HG03060 (cell line): ENCODE data around the gene FXYD2.
"Not testable (repeated sequence)": the region's sequence is repeated elsewhere in the genome, so short reads cannot be mapped to it uniquely, and the experiment has no call there.

Source experiments
- ATAC-seq: cut with Tn5 transposase; IDR thresholded peaks from one replicate; pipeline ENCODE4 v1.9.1; 2021; ENCODE audit warnings: low read depth, moderate number of reproducible peaks; ENCODE audit not compliant: unreplicated experiment

Gene FXYD2

DNA sequence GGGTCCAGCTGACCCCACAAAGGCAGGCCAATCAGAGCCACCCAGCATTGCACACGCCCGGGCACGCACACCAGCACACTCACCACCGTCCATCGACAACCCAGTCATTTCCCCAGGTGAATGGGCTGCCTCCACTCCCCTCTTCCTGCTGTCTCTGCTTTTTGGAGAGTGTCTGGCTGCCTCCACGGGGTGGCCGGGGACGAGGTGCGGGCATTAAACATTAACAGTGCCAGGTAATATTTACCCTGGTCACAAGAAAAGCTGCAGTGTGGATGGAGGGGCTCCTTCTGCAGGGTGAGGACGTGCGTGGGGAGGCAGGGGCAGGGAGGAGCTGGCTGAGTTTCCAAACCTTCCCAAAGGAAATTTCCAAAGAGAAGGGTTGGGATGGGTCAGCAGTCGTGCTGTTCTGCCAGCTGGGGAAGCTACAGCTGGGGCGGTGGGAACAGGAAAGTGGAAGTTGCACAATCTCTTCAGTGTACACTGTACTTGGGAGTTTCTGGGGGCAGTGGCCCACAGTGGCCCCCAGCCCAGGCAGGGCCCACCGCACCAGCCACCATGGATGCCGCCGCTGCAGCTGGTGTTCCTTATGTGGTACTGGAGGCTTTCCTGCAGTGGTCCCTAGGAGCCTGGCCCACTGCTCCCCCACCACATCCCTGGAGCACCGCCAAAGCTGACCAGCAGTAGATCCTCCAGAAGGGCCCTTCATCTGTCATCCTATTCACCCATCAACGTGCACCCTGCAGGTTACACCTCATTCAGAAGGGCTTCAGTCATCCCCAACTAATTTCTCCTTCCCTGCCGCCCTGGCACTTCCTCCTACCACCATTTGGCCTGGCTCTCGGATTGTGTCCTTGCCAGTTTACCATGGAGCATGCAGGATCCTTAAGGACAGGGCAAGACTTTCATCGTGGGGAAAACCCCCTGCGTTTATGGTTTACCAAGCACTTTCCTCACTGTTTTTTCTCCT lies at the start of gene FXYD2:
TSS of gene FXYD2 (minus strand) at position 174 of the 967 bp plus-strand sequence. CDS start at position 108, 66 bp downstream.
- no peak for ATAC-seq

DNA sequence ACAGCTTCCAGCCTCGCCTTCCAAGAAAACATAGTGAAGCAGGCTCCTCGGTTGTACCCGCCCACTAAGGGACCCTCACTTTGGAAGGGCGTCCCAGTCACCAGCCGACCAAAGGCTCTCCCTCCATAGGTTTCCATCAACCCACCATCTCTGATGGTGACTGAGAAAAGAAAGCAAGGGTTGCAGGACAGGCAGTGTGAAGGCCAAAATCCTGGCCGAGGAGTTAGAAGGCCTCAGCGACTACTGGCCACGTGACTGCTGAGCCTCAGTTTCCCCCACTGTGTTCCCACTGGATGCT lies 49.2 kb upstream of the FXYD2 start:
- ATAC-seq = no peak

GRCh38 chr11:117872975-117873827 lies 48.7 kb upstream of the FXYD2 start:
- no peak for ATAC-seq

GRCh38 chr11:117872420-117872961 lies 47.9 kb upstream of the FXYD2 start:
- ATAC-seq = no peak

DNA sequence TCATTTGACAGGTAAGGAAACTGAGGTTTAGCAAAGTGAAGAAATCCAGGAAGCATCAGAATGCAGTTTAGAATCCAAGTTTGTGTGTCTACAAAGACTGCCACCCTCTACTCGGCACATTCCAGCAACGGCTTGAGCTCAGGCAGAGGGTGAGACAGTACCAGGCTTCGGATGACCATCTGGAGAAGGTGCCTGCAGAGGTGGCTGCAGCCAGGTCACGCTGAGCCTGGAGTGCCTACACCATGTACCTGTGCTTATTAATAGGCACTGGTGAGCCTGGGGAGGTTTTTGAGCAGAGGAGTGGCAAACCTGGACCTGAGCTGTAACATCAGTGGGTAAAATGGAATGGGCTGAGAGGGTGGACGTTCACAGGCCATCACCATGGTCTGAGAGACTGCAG lies 47.2 kb upstream of the FXYD2 start:
- no peak for ATAC-seq

- no peak for ATAC-seq
Observed at GRCh38 chr11:117871160-117871559, 46.6 kb upstream of the FXYD2 start.

DNA sequence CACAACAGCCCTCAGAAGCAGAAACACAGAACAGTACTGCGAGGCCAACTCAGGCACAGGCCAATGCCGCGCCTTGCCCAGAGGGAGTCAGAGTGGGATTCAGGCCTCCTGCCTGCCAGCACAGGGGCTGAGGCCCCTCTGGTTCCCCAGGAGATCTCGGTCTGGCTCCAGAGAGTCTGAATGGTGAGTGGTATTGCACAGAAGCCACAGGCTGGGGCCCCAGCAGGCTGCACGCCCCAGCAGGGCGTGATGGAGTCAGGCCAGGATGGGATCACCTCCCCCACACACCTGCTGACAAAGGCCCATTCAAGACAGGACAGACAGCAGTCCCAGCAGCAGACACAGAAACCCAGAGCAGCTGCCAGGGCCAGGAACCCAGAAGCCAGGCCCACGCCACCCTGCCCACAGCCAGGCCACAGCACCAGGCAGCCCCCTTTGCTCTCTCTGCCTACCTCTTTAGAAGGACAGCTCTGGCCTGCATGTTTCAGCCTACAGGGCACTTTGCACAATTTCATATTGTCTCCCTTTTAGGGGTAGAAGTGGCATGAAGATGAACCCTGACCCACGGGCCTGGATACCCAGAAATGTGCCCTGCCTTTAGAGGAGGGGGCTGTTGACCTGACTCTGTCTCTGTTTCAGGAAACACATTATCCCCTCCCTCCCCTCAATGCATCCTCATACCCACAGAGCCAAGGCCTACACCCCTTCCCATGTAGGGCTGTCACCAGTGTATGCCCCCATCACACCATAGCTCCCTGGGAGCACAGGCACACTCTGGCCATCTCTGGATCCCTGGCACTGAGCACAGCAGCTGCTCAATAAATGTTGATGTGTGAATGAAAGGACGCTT lies 45.8 kb upstream of the FXYD2 start:
- ATAC-seq = no peak

GRCh38 chr11:117869604-117870003 lies 45.1 kb upstream of the FXYD2 start:
- no peak for ATAC-seq

DNA sequence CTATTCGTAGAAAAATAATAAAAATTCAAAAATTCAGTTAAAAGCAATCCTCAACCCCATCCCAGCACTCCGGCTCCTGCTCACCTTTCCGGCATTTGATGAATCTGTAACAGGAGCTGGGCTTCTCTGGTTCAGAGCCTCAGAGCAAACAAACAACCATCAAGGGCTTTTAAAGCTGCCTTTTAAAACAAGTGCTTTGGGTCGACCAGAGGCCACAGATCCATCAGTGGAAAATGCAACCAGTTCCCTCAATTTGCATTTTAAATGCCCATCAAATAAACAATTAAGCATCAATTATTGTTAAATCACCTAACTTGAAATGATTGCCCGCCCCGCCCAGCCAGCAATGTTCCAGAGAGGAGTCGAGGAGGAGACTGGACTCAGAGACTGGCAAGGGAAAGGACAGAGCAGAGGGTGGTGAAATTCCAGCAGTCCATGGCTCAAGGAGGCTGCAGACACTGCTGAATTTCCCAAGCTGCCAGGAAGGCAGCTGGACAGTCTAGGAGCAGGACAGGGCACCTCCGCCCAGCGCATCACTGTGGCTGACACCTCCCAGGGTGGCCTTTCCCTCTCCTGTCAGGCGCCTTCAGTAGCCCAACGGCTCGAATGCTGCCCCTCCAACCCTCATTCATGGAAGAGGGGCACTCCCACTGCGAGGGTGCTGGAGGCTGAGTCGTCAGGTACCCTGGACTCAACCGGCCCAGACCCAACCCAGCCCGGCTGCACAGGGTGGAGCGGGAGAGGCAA lies 44.4 kb upstream of the FXYD2 start:
- ATAC-seq = no peak

DNA sequence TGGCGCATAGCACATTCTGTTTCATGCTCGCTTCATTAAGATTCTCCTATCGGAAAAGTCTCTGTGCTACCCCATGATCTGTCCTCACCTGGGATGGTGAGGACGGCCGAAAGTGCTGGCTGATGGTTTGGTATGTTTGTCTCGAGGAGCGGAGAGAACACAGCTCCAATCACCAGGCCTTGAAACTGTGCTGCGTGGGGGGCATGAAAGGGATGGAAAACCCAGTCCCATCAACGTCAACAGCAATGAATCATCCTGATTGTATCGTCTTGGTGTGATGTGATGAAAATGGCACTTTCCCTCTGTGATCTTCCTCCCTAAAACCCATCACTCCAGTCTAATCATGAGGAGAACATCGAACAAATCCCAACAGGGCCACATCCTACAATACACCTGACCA lies 43.5 kb upstream of the FXYD2 start:
- ATAC-seq = no peak

GRCh38 chr11:117866526-117866925 lies 42.0 kb upstream of the FXYD2 start:
- ATAC-seq = no peak

- ATAC-seq = not testable (repeated sequence)
Observed at GRCh38 chr11:117865546-117865945, 41.0 kb upstream of the FXYD2 start.

GRCh38 chr11:117863383-117863782 lies 38.8 kb upstream of the FXYD2 start:
- no peak for ATAC-seq

GRCh38 chr11:117862753-117863152 lies 38.2 kb upstream of the FXYD2 start:
- ATAC-seq = no peak

- ATAC-seq = no peak
Observed at GRCh38 chr11:117862019-117862725, 37.6 kb upstream of the FXYD2 start.

- no peak for ATAC-seq
Observed at GRCh38 chr11:117861151-117862018, 36.8 kb upstream of the FXYD2 start.

GRCh38 chr11:117860139-117860538 lies 35.6 kb upstream of the FXYD2 start:
- ATAC-seq = no peak

DNA sequence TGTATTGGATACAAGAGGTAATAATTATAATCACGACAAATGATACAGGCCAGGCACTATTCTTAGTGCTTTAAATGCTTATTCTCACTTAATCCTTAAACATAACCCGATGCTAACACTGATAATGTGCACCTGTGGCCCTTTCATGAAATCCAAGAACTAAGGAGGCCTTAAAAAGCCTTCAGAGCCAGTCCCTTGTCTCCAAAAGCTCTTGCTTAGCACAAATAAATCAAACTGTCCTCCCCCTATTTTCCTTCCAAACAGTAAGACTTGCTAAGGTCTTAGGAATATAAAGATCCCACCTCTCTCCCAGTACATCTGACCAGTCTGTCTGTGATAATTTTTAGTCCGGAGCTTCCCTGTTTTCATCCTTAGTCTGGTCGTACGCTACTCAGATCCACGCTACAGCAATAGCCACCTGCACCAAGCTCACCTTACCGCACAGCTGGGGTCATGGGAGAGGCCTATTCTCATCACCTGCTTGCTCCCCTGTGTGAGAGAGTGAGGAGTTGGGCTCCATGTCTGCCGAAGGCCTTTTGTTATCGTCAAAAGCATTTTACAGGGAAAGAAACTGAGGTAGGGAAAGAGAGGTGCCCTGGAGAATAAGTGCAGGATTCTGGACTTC lies 35.1 kb upstream of the FXYD2 start:
- ATAC-seq = no peak
